ENCODE measurements around the gene YDJC.
"Not testable (repeated sequence)": the region's sequence is repeated elsewhere in the genome, so short reads cannot be mapped to it uniquely, and the experiment has no call there.

The YDJC gene

GRCh38 chr22:21659864-21660525 is 30.2 kb upstream of the YDJC start:
- Mint-ChIP-seq H3K27ac (no peak overlapping the region), H3K27me3 (no peaks in the 10 kb centered on the region), H3K4me3 (no peak overlapping the region), H3K36me3 (no peaks in the 10 kb centered on the region), H3K9me3 (no peaks in the 10 kb centered on the region), H3K4me1 (peaks cover 25% of the 10 kb centered on the region)
- ATAC-seq = no peak

DNA sequence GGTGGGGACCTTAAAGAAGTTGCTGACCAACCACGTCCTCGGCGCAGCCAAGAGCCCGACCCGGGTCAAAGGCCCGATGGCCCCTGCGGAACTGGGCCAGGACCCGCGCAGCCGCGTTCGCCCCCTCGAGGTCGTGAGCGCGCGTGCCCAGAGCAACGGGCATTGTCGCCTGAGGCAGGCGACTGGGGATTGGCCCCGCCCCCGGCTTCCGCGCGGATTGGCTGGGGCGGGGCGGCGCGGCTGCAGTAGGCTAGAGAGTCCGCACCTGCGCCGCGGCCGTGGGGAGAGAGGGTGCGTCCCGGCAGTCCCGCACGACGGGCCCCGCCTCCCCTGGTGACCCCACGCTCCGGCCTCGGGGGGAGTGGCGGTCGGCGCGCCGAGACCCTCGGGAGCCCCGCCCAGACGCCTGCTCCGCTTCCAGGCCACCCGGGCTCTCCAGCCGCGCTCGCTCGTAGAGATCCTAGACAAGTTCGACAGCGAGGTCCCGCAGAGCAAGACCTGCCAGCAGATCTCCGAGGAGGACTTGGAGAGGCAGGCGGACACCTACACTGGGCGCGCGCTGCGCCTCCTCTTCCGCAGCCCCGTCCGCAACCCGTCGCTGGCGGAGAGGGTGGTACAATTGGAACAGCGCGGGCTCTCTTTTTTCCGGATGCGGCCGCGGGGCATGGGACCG is 27.7 kb upstream of the YDJC start:
- Mint-ChIP-seq H3K36me3 (no peaks in the 10 kb centered on the region), H3K4me3 (peak overlapping the region; percentile 81), H3K27me3 (no peaks in the 10 kb centered on the region), H3K9me3 (no peaks in the 10 kb centered on the region), H3K27ac (peak overlapping the region; percentile 69), H3K4me1 (peaks cover 22% of the 10 kb centered on the region)
- ATAC-seq = peak; percentile 93

DNA sequence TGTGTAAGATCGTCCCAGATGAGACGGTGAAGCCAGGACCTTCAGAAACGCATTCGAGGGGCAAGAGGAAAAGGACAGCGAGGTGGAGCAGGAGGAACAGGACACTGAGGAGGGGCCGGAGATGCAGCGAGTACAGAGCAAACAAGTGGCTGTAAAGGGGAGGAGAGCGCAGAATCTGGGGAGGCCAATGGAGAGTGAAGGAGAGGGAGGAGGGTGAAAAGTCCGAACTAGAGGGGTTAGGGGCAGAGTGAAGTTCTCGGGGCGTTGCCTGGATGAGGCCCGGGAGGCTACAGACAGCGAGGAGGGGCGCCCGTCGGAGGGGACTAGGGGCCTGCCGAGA is 27.2 kb upstream of the YDJC start:
- no peaks in the 10 kb centered on the region for H3K36me3 Mint-ChIP-seq
- H3K9me3 Mint-ChIP-seq = no peaks in the 10 kb centered on the region
- peaks cover 26% of the 10 kb centered on the region for H3K4me1 Mint-ChIP-seq
- no peaks in the 10 kb centered on the region for H3K27me3 Mint-ChIP-seq
- peak overlapping the region; percentile 81 for H3K4me3 Mint-ChIP-seq
- peak overlapping the region; percentile 25 for H3K27ac Mint-ChIP-seq
- no peak for ATAC-seq

- Mint-ChIP-seq H3K9me3 (no peaks in the 10 kb centered on the region), H3K4me3 (peak overlapping the region; percentile 92), H3K27ac (peak overlapping the region; percentile 82), H3K4me1 (peaks cover 39% of the 10 kb centered on the region), H3K36me3 (peaks cover 10% of the 10 kb centered on the region), H3K27me3 (no peaks in the 10 kb centered on the region)
- no peak for ATAC-seq
Measured at GRCh38 chr22:21652547-21653545, 23.0 kb upstream of the YDJC start.

- peak overlapping the region; percentile 82 for H3K27ac Mint-ChIP-seq
- H3K27me3 Mint-ChIP-seq = no peaks in the 10 kb centered on the region
- H3K4me1 Mint-ChIP-seq = peaks cover 35% of the 10 kb centered on the region
- ATAC-seq = peak; percentile 98
- no peaks in the 10 kb centered on the region for H3K9me3 Mint-ChIP-seq
- peaks cover 10% of the 10 kb centered on the region for H3K36me3 Mint-ChIP-seq
- peak overlapping the region; percentile 92 for H3K4me3 Mint-ChIP-seq
Measured at GRCh38 chr22:21652010-21652546, 22.3 kb upstream of the YDJC start.

DNA sequence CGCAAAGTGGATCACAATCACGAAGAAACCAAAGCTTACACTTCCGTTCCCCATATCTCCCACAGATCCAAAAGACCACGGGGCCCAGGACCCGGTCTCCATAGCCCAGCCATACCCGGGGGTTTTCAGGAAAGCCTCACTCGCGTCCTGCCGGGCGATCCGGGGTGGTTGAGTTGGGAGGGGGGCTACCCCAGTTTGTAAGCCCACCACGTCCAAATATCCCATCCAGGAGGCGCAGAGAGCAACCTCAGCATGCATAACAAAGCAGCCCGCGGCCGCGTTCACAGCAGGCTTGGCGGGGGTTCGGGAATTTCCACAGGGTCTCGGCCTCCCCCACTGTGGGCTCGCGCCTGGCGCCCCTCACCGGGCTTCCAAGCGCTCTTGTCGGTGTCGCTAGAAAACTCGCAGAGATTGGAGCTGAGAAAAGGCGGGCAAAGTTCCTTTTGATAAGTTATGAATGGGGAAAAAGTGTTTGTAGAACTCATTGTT is 21.7 kb upstream of the YDJC start:
- H3K27ac Mint-ChIP-seq = peak overlapping the region; percentile 82
- H3K36me3 Mint-ChIP-seq = peaks cover 15% of the 10 kb centered on the region
- no peaks in the 10 kb centered on the region for H3K27me3 Mint-ChIP-seq
- peak overlapping the region; percentile 92 for H3K4me3 Mint-ChIP-seq
- ATAC-seq = no peak
- H3K4me1 Mint-ChIP-seq = peaks cover 35% of the 10 kb centered on the region
- no peaks in the 10 kb centered on the region for H3K9me3 Mint-ChIP-seq

DNA sequence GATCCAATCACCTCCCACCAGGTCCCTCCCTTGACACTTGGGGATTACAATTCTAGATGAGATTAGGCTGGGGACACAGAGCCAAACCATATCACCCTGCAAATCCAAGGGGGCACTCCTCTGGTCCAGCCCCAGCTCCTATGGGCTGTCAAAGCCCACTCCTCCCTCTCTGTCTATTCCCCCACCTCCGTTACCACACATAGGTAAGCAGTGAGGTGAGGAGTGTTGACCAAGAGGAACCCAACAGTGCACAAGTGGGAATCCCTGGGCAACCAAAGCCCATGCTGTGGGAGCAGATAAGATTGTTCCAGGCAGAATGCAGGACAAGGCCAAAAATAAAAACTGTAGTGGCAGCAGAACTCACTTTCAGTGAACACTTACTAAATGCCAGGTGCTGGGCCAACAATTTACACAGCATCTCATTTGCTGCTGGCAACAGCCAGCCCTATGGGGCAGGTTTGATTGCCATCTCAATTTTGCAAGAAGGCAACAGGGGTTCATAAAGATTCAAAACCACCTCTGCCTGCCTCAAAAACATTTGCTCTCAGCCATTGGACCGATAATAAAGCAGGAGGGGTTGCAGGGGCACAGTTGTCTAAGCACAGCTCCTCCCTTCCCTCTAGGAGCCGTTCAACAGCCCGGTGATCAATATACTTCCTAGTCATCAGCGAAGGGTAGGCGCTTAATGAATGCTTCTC is 21.1 kb upstream of the YDJC start:
- Mint-ChIP-seq H3K27me3 (no peaks in the 10 kb centered on the region), H3K9me3 (no peaks in the 10 kb centered on the region), H3K36me3 (peaks cover 21% of the 10 kb centered on the region), H3K4me3 (peak overlapping the region; percentile 92), H3K4me1 (peaks cover 34% of the 10 kb centered on the region), H3K27ac (no peak overlapping the region)
- no peak for ATAC-seq

GRCh38 chr22:21650280-21650679 is 20.5 kb upstream of the YDJC start:
- no peaks in the 10 kb centered on the region for H3K27me3 Mint-ChIP-seq
- no peaks in the 10 kb centered on the region for H3K9me3 Mint-ChIP-seq
- H3K4me1 Mint-ChIP-seq = peaks cover 33% of the 10 kb centered on the region
- peaks cover 21% of the 10 kb centered on the region for H3K36me3 Mint-ChIP-seq
- H3K4me3 Mint-ChIP-seq = no peak overlapping the region
- no peak overlapping the region for H3K27ac Mint-ChIP-seq
- no peak for ATAC-seq

DNA sequence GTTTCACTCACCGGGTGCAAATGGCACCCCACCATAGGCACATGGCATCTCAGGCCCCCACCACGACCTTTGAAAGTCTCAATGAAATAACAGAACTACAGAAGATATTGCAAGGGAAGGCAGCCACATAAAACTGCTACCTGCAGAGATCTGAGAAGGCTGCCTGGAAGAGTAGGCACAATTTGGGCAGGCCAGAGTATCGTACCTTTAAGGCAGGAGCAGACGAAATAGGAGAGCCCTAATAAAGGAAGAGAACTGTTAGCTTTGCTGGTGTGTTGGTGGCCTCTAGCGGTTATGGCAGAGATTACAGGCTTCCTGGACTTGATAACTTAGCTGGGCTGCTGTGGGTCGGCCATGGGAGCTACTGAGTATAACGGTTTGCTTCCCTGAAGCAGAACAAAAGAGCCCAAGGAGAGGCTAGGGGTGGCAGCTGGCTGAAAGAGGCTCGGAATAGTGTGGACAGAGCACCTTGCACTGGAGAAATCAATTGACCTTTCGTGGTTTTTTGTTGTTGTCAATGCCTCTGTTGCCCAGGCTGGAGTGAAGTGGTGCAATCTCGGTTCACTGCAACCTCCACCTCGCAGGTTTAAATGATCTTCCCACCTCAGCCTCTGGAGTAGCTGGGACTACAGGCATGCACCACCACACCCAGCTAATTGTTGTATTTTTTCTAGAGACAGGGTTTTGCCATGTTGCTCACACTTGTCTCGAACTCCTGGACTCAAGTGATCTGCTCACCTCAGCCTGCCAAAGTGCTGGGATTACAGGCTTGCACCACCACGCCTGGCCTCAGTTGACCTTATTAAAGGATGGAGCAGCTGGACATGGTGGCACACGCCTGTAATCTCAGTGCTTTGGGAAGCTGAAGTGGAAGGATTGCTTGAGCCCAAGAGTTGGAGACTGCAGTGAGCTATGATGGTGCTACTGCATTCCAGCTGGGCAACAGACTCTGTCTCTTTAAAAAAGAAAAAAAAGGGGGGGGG is 17.1 kb upstream of the YDJC start:
- no peak overlapping the region for H3K27ac Mint-ChIP-seq
- H3K4me3 Mint-ChIP-seq = no peak overlapping the region
- no peaks in the 10 kb centered on the region for H3K9me3 Mint-ChIP-seq
- H3K27me3 Mint-ChIP-seq = no peaks in the 10 kb centered on the region
- peak; percentile 32 for ATAC-seq
- peaks cover 50% of the 10 kb centered on the region for H3K4me1 Mint-ChIP-seq
- peaks cover 27% of the 10 kb centered on the region for H3K36me3 Mint-ChIP-seq

DNA sequence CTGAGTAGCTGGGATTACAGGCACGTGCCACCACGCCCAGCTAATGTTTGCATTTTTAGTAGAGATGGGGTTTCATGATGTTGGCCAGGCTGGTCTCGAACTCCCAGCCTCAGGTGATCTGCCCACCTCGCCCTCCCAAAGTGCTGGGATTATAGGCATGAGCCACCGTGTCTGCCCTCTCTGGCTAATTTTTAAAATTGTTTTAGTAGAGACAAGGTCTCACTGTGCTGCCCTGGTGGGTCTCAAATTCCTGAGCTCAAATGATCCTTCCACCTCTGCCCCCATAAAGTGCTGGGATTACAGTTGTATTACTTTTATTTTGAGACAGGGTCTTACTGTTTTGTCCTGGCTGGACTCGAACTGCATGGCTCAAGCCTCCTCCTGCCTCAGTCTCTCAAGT is 15.7 kb upstream of the YDJC start:
- ATAC-seq, H3K9me3 Mint-ChIP-seq, H3K4me3 Mint-ChIP-seq, H3K27me3 Mint-ChIP-seq, H3K27ac Mint-ChIP-seq: not testable (repeated sequence)
- peaks cover 27% of the 10 kb centered on the region for H3K36me3 Mint-ChIP-seq
- peaks cover 48% of the 10 kb centered on the region for H3K4me1 Mint-ChIP-seq

DNA sequence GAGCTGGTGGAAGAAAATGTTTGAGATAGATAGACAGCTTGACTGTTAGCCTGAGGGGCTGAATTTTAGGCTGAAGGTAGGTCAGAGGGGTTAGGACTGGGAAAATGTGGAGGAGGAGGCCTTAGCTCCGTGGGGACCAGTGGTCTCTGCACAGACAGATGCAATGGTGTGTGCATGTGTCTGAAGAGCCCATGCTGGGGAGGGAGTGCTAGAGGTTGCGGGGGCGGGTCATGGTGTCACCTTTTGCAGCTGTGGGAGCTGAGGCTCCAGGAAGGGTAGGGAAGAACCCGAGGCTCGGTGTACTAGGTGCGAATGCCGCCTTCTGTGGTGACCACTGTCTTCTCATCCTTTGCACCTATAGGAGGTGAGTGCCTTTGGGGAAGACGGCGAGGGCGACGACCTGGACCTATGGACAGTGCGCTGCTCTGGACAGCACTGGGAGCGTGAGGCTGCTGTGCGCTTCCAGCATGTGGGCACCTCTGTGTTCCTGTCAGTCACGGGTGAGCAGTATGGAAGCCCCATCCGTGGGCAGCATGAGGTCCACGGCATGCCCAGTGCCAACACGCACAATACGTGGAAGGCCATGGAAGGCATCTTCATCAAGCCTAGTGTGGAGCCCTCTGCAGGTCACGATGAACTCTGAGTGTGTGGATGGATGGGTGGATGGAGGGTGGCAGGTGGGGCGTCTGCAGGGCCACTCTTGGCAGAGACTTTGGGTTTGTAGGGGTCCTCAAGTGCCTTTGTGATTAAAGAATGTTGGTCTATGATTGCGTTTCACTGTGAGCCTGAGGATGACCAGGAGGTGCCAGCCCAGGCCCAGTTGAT is 13.9 kb upstream of the YDJC start:
- Mint-ChIP-seq H3K4me1 (peaks cover 44% of the 10 kb centered on the region), H3K4me3 (peak overlapping the region; percentile 79), H3K27ac (peak overlapping the region; percentile 85), H3K36me3 (peaks cover 20% of the 10 kb centered on the region), H3K9me3 (no peaks in the 10 kb centered on the region), H3K27me3 (no peaks in the 10 kb centered on the region)
- ATAC-seq = no peak

DNA sequence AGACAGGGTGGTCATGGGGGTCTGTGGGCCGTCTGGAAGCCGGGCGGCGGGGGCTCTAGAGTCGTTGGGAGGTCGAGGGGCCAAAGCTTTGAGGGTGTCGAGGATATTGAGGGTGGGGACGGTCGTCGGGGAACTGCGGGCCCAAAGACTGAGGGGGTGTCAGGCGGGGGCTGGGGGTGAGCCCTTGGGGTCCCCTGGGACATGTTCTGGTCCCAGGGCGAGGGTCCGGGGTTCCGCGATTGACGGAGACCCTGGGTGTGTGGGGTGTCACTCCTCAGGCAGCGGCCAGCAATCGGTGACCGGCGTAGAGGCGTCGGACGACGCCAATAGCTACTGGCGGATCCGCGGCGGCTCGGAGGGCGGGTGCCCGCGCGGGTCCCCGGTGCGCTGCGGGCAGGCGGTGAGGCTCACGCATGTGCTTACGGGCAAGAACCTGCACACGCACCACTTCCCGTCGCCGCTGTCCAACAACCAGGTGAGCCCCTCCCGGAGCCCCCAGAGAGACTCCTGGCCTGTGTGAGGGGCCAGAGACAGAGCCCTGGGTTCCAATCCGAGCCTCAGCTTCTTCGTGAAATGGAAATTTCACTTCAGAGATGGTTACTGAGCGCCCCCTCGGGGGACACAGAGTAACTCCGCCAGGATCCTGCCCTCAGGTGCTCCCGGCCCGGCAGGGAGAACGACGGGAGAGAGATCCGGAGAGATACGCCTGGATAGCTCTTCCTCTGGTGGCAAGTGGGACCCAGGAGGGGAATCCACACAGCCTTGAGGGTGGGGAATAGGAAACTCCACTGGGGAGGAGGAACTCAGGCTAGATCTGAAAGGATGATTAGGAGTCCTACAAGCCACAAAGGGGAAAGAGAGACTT is 13.0 kb upstream of the YDJC start:
- Mint-ChIP-seq H3K36me3 (peaks cover 17% of the 10 kb centered on the region), H3K4me3 (peak overlapping the region; percentile 79), H3K4me1 (peaks cover 44% of the 10 kb centered on the region), H3K9me3 (no peaks in the 10 kb centered on the region), H3K27ac (peak overlapping the region; percentile 85), H3K27me3 (no peaks in the 10 kb centered on the region)
- ATAC-seq = peak; percentile 42

Data from stimulated activated memory B cell treated with anti-CD40 and anti-IgM and Interleukin-4, amounts not matched to agents 10 μg/mL and 1 μg/mL and 100 μg/mL, for 72 hours (primary cell).